GM04503 (cell line): ENCODE results near the gene NEUROG1.
A peak's percentile ranks its signal among the peaks of the same experiment; 100 is the strongest.

Experiments
- DNase-seq: peaks from one replicate; pipeline ENCODE4 v3.0.0-alpha.2; 2012; ENCODE audit warnings: low read depth

NEUROG1 gene, protein sequence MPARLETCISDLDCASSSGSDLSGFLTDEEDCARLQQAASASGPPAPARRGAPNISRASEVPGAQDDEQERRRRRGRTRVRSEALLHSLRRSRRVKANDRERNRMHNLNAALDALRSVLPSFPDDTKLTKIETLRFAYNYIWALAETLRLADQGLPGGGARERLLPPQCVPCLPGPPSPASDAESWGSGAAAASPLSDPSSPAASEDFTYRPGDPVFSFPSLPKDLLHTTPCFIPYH

DNA sequence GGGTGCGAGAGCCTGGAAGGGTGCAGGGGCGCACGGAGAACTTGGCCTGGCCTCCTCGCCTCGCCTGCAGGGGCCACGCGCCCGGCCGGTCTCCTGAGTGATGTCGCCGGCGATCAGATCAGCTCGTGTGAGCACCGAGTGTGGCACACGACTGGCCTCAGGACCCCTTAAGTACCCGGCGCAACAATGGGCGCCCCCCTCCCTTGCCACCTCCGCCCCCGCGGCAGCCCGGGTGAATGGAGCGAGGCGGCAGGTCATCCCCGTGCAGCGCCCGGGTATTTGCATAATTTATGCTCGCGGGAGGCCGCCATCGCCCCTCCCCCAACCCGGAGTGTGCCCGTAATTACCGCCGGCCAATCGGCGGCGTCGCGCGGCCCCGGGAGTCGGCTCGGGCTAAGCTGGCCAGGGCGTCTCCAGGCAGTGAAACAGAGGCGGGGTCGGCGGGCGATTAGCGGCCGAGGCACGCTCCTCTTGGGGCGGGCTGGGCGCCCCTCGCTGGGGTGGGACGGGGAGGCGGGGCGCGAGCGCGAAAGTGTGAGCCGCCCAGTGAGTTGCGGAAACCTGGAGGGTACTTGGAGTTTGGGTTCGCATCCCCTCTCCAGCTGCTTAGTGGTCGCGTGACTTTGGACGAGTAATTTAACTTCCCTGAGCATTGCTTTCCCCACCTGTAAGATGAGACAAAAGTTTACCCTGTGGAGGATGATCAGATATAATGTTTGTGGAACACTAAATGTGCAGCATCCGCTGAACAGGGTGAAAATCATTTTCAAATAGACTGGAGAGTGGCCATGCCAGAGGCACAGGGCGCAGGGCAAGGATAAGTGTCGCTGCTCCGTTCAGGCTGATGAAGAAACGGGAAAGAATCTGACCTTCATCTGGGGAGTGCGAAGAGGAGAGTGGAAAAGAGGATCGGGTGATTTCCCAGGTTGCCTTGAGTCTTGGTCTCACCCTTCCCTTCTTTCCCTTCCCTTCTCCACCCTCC, at the start of gene NEUROG1:
TSS of gene NEUROG1 (minus strand) at position 145 of the 982 bp plus-strand sequence. CDS start 274 bp downstream, outside the sequence.
- no peak for DNase-seq

DNA sequence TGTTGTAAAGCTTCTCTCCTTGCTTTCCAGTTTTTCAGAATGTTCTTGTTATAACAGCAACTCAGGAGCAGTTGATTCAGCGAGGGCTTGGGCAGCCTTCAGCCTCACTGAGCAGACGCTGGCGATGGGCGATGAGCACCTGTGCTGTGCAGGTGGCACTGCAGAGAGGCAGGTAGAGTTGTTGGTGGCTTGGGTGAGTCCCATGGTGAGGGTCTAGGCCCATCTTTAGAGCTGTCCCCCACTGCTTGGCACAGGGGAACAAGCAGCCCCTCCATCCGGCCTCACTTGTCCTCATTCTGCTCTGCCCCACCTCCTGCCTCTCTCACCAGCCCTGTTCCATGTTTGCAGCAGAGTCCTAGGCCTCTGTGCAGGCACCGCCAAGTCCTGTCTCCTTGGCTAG, 49.2 kb upstream of the NEUROG1 start:
- no peak for DNase-seq

DNA sequence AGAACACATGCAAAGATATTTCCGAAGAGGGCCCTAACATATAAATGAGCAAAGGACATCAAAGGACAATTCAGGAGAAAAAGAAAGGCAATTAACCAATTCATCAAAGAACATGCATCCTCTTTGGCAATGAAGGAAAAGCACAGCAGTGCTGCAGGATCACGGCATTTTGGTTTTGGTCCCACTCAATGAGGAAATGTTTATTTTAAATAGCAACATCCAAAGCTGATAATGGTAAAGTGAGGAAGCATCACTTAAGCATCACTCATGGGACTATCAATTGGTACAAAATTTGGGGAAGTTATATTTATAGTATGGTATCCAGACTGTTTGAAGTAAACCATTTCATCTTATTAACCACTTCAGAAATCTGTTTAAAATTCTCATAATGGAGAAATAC, 48.5 kb upstream of the NEUROG1 start:
- DNase-seq, result no peak

DNA sequence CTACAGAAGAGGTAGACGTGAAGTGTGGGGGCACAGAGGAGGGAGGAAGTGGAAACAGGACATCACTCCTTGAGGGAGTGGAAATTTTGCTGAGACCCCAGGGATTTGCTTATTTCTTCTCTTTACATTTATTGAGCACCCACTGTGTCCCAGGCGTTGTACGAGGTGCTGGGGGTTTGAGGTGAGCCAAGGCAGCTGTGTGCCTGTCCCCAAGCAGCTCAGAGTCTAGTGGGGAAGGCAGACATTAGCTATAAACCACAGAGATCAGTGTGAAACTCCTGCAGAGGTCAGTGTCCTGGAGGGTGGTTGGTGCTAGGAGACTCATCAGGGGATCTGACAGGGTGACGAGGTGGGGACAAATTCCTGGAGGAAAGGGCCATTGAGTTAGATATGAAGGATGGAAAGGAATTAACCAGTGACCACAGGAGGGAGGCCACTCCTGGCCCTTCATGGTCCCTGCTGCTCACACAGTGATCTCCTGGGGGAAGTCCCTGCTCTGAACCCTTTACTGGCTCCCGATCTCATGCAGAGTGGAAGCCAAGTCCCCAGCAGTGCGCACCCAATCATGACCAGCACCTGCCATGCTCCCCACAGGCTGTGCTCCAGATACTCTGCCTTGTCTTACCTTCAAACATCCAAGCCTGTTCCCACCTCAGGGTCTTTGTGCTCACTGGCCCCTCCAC, 46.5 kb upstream of the NEUROG1 start:
- no peak for DNase-seq

DNA sequence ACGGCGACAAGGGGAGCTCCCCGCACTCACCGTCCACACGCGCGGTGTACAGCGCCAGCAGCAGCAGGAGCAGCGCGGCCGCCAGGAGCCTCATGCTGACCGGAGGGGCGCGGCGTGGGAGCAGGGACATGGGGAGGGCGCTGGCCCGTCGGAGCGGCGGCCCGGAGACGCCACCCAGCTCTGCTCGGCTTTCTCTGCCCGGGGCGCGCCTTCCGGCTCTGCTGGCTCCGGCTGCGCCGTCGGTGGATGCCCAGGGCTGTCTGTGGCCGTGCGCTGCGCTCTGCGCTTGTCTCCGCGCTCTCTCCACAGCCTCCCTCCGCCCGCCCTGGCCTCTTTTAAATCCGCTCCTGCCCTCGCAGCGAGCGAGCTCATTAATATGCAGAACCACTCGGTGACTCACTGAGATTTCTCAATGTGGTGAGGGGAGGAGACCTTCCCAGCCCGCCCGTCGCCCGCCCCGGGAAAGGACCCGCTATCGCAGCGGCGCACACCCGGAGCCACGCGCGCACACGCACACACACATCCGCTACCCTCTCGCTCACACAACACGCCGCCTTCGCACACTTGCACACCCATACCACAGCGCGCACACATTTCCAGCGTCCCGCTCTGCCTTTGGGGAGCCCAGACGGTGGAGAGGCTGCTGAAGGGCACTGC, 43.0 kb upstream of the NEUROG1 start, which contains the start of gene CXCL14:
TSS of gene CXCL14 (minus strand) at position 307 of the 657 bp plus-strand sequence. CDS start at position 94, 213 bp downstream.
- DNase-seq, result peak; percentile 21

DNA sequence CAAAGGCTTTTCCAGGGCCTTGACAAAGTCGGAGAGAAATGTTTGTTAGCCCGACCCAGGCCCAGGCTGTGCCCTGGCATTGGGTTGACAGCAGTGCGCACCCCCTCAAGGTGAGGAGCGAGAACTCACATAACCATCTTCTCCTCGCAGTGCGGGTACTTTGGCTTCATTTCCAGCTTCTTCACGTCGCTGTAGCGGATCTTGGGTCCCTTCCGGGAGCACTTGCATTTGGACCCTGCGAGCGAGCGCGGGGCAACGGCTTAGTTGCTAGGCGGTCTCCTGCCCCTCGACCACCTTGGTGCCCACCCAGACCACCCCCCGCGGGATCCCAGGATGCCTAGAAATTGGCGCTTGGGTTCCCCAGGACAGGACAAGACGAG, 42.5 kb upstream of the NEUROG1 start:
- no peak for DNase-seq

DNA sequence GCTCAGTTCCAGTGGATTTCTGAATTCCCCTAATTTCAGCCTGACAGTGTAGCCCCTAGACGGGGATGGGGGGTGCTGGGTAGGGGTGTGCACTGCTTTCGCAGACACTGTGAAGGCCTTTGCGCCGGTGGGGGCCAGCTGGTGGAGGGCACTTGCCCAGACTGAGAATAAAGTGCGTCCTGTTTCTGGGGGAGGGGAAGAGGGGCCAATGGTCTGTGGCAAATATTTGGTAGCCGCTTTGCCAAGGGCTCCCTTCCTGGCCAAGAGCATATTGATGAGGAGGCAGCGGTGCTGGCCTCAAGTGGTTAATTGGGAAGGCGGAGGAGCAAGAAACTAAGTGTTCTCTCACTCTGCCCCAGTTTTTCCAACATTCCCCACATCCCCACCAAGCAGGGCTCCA, 41.7 kb upstream of the NEUROG1 start:
- no peak for DNase-seq

DNA sequence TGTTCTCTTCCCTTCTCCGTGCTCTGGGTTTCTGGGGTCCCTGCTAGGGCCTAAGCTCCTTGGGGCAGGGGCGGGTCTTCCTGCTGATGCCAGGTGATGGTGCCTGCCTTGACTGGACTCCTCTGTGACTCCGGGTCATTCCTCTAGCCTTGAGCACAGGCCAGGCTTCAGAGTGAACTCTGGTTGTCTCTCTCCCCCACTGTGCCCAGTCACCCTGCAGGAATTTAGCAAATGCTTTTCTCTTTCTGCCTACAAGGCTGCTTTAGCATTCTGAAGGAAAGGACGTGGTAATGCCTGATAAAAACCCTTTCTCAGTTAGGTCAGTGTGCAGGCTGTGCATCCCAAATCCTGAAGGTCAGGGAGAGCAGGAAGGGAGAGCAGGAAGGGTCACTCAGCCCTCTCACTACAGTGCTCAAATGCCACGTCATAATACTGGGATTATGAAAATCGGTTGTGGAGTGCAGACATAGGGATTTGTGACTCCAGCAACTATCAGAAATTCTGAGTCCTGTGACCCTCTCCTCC, 40.4 kb upstream of the NEUROG1 start:
- peak; percentile 39 for DNase-seq

DNA sequence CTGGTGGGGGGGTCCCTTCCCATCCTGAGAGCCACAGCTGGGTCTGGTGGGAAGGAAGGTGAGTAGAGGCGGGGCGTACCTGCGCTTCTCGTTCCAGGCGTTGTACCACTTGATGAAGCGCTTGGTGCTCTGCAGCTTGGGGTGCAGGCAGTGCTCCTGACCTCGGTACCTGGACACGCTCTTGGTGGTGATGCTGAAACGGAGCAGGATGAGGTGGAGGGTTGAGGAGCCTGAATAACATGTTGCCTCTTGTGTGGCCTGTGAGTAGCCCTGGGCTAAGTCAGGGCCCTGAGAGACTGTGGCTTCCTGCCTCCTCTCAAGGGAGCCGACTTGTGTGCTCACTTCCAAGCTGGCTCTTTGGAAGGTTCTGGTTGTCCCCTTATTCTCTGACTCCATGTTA, 38.7 kb upstream of the NEUROG1 start:
- DNase-seq, result no peak

DNA sequence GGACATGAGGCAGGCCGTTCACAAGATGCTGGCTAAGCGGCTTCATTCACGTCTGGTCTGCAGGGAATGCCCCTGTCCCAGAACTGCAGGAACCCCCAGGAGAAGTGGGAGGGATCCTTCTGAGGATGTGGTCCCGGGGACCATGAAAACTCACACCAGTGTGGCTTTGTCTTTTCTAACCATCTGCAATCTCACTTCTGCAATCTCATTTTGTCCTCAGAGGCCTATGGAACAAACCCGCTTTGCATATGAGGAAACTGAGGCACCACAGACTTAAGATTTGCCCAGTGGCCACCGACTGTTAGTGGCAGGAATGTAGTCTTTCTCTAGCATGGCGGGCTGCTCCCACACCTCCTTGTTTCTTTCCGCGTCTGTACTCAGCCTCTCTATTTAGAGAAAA, 36.1 kb upstream of the NEUROG1 start:
- DNase-seq, result no peak

DNA sequence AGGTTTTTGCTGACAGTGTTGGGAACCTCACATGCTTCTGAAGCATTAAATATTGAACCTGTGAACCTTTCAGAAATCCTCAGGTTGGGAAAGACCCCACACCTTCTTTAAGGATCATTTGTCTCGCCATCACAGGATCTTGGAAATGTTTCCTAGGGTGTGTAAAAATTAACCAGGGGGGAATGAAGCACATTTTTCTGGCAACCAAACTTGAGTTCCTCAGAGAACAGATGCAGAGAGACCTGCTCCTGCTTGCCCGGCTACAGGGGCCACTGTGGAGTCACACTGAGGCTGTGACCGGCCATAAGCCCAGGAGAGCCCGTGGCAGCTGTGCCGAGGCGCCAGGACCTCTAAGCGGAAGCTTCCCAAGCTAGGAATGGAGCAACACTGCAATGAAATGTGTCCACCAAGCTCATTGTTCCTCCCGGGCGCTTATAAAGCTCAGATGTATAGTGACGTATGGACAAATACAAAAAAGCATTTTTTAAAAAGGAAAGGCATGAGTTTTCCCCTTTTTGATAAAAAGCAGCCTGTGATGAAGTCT, 35.4 kb upstream of the NEUROG1 start:
- DNase-seq, result no peak

DNA sequence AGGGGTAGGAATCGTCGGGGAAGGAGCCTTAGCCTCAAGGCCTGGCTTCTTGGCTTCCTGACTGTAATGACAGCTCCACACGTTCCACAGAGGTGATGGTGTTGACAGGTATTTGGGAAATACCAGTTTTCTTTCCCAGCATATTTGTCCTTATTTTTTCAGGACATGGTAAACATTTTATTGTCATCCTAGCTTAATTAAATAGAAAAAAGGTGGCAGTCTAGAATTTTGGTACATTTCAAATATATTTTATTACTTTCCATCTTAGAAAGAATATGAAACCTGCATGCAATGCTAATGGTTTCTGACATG, 34.6 kb upstream of the NEUROG1 start:
- no peak for DNase-seq

DNA sequence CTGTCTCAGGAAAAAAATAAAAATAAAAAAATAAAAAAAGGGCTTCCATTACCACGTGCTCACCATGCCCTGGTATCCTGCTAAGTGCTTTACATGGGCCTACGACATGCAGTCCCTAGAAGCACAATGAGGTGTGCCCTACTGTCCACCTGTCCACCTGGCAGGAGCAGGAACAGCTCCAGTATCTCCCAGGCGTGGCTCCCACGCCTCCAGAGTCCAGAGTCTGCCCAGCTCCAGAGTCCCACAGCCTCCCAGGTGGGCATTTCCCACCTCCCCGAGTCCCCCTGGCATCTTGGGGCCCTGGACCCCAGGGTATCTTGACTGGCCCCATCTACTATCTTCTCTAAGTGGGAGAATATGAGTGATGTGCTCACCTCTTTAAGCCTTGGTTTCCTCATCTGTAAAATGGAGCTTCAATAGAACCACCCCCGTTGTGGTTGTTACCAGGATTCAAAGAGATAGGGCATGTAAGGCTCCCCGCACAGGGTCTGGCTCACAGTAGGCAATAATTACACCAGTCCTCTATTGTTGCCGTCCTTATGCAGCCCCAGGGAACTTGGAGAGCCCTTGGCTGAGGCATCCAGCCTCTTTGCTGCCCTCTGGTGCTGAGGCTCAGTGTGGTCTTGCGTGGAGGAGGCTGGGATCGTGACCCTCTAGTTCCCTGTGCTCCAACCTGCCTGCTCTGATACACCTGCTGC, 34.1 kb upstream of the NEUROG1 start:
- no peak for DNase-seq

DNA sequence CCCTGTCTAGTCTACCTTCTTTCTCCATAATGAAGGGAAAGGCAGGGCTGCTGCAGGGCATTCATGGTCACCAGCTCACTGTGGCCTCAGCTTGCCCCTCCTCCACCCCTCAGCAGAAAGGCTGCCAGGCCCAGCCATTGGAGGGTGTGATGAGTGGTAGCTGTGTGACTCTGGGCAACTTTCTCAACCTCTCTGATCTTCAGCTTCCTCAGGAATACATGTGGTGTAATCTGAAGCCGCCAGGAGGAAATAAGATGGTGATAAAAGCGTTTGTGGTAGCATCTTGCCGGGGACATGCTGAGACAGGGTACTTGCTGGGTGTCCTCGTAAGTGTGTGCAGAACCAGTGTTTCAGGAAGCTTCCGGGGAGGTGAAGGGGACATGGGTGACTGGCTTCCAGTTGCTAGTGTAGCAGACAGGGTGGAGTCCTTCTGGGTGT, 33.2 kb upstream of the NEUROG1 start:
- no peak for DNase-seq

DNA sequence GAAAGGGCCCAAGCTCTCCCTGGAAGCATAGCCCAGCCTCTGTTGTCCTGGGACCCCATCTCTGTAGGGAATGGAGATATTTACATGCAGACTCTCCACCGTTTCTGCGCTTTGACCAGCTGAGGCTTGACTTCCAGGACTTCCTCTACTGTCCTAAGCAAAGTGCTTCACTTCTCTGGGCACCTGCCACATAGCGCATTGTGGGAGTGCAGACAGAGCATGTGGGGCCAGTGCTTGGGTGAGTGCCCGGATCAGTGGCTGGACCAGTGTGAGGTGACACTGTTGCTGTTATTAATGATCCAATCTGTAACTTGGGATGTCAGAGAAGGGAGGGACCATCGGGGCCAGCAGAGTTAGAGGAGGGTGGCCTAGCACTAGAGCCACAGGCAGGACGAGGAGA, 32.5 kb upstream of the NEUROG1 start:
- no peak for DNase-seq

DNA sequence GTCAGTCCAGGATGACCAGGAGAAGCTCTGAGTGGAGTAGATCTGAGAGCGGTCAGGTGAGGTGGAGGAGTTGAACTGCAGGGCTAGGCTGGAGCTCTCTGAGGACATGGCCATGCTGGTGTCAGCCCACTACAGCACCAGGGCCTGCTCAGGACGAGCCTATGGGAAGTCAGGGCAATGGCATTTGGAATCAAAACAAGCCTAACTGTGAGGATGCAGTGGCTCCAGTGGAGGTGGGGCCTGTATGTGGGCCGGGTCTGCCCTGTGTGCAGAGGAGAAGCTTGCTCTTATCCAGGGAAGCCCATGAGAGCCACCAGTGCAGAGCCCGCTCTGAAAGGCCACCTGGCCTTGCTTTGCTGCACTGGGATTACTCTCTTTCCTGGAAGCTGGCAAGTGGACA, 31.9 kb upstream of the NEUROG1 start:
- DNase-seq, result no peak

DNA sequence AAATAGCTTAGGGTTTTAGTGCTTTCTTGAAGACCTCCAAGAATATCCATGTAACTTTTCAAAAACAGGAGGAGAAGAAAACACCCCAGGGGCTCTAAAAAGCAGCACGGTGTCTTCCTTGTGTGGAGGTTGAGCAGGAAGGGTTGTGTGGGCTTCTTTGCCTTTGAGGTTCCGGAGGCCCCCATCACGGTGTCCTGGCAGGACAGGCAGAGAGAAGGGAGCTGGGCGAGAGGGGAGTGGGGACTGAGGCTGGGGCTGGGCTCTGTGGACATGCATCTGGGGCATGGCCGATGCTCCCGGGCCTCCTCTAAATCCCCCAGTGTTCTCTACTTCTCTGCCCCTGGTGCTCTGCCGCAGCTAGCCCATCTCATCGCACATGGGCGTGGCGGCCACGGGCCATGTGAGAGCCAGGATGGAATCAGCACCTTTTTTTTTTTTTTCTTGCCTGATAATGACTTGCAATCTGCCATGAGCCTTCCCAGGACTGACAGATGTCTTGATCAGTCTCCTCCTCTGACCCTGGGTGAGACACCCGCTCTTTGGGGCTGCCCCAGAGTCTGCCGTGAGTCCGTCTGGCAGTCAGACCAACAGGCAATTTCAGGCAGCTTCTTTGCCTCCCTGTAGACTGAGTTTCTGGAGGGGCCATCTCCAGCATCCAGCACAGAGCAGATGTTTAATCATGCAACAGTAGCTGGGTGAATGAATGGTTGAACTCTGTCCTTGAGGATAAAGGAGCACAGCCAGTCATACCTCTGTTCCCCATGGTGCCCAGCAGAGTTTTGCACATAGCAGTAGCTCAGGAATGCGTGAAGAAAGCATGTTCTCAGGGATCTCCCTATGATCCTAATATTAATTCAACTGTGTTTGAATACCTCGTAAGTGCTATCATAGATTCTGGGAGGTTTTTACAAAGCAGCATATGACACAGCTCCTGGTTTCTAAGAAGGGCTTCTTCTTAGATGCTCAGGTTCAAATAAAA, 30.9 kb upstream of the NEUROG1 start:
- no peak for DNase-seq

DNA sequence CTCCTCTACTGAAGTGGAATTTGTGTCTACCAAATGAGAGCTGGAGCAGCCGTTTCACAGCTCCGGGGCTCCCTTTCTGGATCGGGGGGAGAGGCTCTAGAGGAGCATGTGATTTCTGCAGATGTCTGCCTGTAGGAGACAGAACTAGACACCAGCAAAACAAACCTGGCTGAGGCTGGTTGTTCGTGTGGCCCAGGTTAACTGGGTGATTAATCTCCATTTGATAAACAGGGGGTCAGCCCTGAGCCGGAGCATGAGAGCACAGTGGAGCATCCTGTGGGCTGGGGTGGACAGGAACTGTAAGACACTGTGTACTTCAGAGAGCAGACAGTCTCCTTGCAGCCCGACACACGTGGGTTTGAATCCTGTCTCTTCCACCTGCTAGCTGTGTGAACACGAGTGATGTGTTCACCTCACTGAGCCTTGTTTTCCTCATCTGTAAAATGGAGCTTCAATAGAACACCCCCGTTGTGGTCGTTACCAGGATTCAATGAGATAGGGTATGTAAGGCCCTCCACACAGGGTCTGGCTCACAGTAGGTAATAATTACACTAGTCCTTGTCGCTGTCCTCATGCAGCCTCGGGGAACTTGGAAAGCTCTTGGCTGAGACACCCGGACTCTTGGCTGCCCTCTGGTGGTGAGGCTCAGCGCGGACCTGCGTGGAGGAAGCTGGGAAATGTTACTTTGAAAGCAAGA, 30.1 kb upstream of the NEUROG1 start:
- no peak for DNase-seq

DNA sequence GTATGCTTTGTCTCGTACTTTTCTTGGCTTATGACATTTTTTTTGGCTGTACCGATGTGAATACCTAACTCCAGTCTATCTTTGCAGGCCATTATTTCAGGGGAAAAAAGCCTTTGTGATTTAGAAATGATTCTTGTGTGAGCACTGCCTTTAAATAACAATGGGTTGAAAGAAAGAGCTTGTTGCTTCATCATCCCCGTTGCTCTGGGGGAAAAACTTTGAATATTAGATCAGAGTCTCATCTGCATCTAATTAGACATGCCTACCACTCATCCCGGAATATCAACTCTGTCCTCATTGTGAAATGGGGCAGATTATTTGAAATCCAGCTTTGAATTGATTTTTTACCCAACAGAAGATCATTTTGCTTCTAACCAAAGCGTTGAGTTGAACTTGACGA, 29.5 kb upstream of the NEUROG1 start:
- no peak for DNase-seq
